IMR-90 (cell line): Measurements from ENCODE around the gene IGSF9B. TPM values are rescaled to one million over a fixed set of nuclear protein-coding genes. Genes with fewer than 3 reads are reported as not detected.

Source experiments
- ATAC-seq: fragments of 200-7000 bp; cut with Tn5 transposase; 2 replicates; pipeline ENCODE4 v1.9.1; 2020; ENCODE audit warnings: low read depth, mild to moderate bottlenecking, moderate library complexity
- BruUV-seq: library from RNA; stranded (reverse); fragments of 400-500 nt; replicated peaks from 2 replicates; lab custom pipeline; 2021; lab: Mats Ljungman, UMichigan
- CTCF ChIA-PET: fragments of 300-600 bp; formaldehyde crosslinking; extraction: SDS; loops from one replicate; lab custom pipeline; 2021; ENCODE audit warnings: antibody characterized with exemption; lab: Yijun Ruan, JAX
- POLR2A ChIA-PET: fragments of 300-600 bp; sonication (Branson Sonifier 250); formaldehyde crosslinking; loops from one replicate; lab custom pipeline; 2022; ENCODE audit warnings: antibody characterized with exemption; ENCODE audit not compliant: unreplicated experiment; lab: Charles Lee
- DNase-seq: peaks from one replicate; pipeline ENCODE4 v3.0.0; 2013
- H2AFZ ChIP-seq: replicated peaks from 2 replicates; pipeline ENCODE3; 2013; ENCODE audit warnings: low read length, mild to moderate bottlenecking; ENCODE audit not compliant: poor library complexity
- H2AK5ac ChIP-seq: 2 replicates; pipeline ENCODE4 v1.6.1; 2013; ENCODE audit warnings: low read depth, low read length, inconsistent platforms
- H2AK9ac ChIP-seq: replicated peaks from 2 replicates; pipeline ENCODE3; 2013; ENCODE audit warnings: mild to moderate bottlenecking, low read depth, low read length, moderate library complexity; ENCODE audit not compliant: poor library complexity
- H2BK120ac ChIP-seq: 2 replicates; pipeline ENCODE4 v1.6.1; 2013; ENCODE audit warnings: low read depth, low read length, inconsistent platforms
- H2BK15ac ChIP-seq: 3 replicates; pipeline ENCODE4 v1.6.1; 2013; ENCODE audit warnings: low read depth, low read length, inconsistent platforms
- H2BK20ac ChIP-seq: 2 replicates; pipeline ENCODE4 v1.6.1; 2013; ENCODE audit warnings: low read depth, mild to moderate bottlenecking, inconsistent platforms, low read length, moderate library complexity
- H2BK5ac ChIP-seq: 2 replicates; pipeline ENCODE4 v1.6.1; 2013; ENCODE audit warnings: mild to moderate bottlenecking, low read depth, low read length, inconsistent platforms; ENCODE audit not compliant: poor library complexity, severe bottlenecking
- H3K14ac ChIP-seq: replicated peaks from 2 replicates; pipeline ENCODE4 v1.6.1; 2013; ENCODE audit warnings: low read depth, low read length, inconsistent platforms
- H3K18ac ChIP-seq: 2 replicates; pipeline ENCODE4 v1.6.1; 2013; ENCODE audit warnings: low read depth, low read length, control low read depth
- H3K23ac ChIP-seq: 2 replicates; pipeline ENCODE4 v1.6.1; 2013; ENCODE audit warnings: low read depth, low read length, inconsistent platforms
- H3K27ac ChIP-seq: 2 replicates; pipeline ENCODE4 v1.5.1; 2013; ENCODE audit warnings: mild to moderate bottlenecking, control low read depth, low read length; ENCODE audit not compliant: insufficient read depth
- H3K27me3 ChIP-seq: 2 replicates; pipeline ENCODE4 v1.6.1; 2013; ENCODE audit warnings: low read length; ENCODE audit not compliant: control insufficient read depth, insufficient read depth
- H3K36me3 ChIP-seq: 2 replicates; pipeline ENCODE4 v1.6.1; 2013; ENCODE audit warnings: low read length, mixed read lengths; ENCODE audit not compliant: control insufficient read depth, insufficient read depth
- H3K4ac ChIP-seq: 2 replicates; pipeline ENCODE4 v1.6.1; 2013; ENCODE audit warnings: low read depth, low read length, inconsistent platforms
- H3K4me1 ChIP-seq: 2 replicates; pipeline ENCODE4 v1.6.1; 2013; ENCODE audit warnings: low read length, mixed read lengths; ENCODE audit not compliant: control insufficient read depth, insufficient read depth
- H3K4me2 ChIP-seq: 2 replicates; pipeline ENCODE4 v1.6.1; 2013; ENCODE audit warnings: low read depth, mild to moderate bottlenecking, control low read depth, low read length, moderate library complexity
- H3K4me3 ChIP-seq: 2 replicates; pipeline ENCODE4 v1.5.1; 2013; ENCODE audit warnings: low read depth, mild to moderate bottlenecking, control low read depth, low read length, moderate library complexity; ENCODE audit not compliant: insufficient read depth
- H3K56ac ChIP-seq: 2 replicates; pipeline ENCODE4 v1.6.1; 2013; ENCODE audit warnings: low read length, inconsistent platforms; ENCODE audit not compliant: insufficient read depth; ENCODE audit errors: extremely low read depth
- H3K79me1 ChIP-seq, 2 experiments: 2 replicates each; pipeline ENCODE4 v1.6.1; 2013; ENCODE audit warnings: low read length in 2 of 2, inconsistent platforms in 1 of 2, low read depth in 1 of 2
- H3K9ac ChIP-seq: 2 replicates; pipeline ENCODE4 v1.6.1; 2013; ENCODE audit warnings: low read depth, low read length, control low read depth
- H3K9me1 ChIP-seq: 2 replicates; pipeline ENCODE4 v1.6.1; 2013; ENCODE audit warnings: low read length, inconsistent platforms; ENCODE audit not compliant: insufficient read depth
- H3K9me3 ChIP-seq: 2 replicates; pipeline ENCODE4 v1.6.1; 2013; ENCODE audit warnings: low read length; ENCODE audit not compliant: control insufficient read depth, insufficient read depth
- H4K20me1 ChIP-seq: 2 replicates; pipeline ENCODE4 v1.6.1; 2013; ENCODE audit warnings: low read length, inconsistent platforms; ENCODE audit not compliant: insufficient read depth
- H4K5ac ChIP-seq: 2 replicates; pipeline ENCODE4 v1.6.1; 2013; ENCODE audit warnings: mild to moderate bottlenecking, low read depth, low read length, control low read depth
- H4K8ac ChIP-seq, 2 experiments: 2 replicates each; pipeline ENCODE4 v1.6.1; 2013; ENCODE audit warnings: low read depth in 2 of 2, low read length in 2 of 2, control low read depth in 1 of 2, inconsistent platforms in 1 of 2
- H4K91ac ChIP-seq: 2 replicates; pipeline ENCODE4 v1.6.1; 2013; ENCODE audit warnings: low read depth, low read length, inconsistent platforms; ENCODE audit not compliant: insufficient read depth
- BHLHE40 ChIP-seq: fragments of 150-350 bp; IDR thresholded peaks from 2 replicates; pipeline ENCODE4 v1.6.1; 2016; ENCODE audit warnings: mild to moderate bottlenecking, low read depth, low read length
- CEBPB ChIP-seq: IDR thresholded peaks from 2 replicates; pipeline ENCODE4 v1.6.1; 2012; ENCODE audit warnings: low read depth, low read length, improper control_type of control experiment
- CHD1 ChIP-seq: IDR thresholded peaks from 2 replicates; pipeline ENCODE4 v1.6.1; 2012; ENCODE audit warnings: low read depth, low read length, improper control_type of control experiment
- ELK1 ChIP-seq: fragments of 150-350 bp; IDR thresholded peaks from 2 replicates; pipeline ENCODE4 v1.6.1; 2016; ENCODE audit warnings: low read depth, mild to moderate bottlenecking, low read length, moderate library complexity, borderline replicate concordance
- FOS ChIP-seq: fragments of 150-350 bp; IDR thresholded peaks from 2 replicates; pipeline ENCODE4 v1.6.1; 2016; ENCODE audit warnings: low read depth, low read length
- MAFK ChIP-seq: IDR thresholded peaks from 2 replicates; pipeline ENCODE4 v1.6.1; 2012; ENCODE audit warnings: low read depth, low read length, improper control_type of control experiment
- MAZ ChIP-seq: IDR thresholded peaks from 2 replicates; pipeline ENCODE4 v1.6.1; 2012; ENCODE audit warnings: low read depth, mild to moderate bottlenecking, low read length, improper control_type of control experiment, moderate library complexity, borderline replicate concordance
- MXI1 ChIP-seq: IDR thresholded peaks from 2 replicates; pipeline ENCODE4 v1.6.1; 2012; ENCODE audit warnings: low read depth, mild to moderate bottlenecking, low read length, moderate library complexity, borderline replicate concordance
- NFE2L2 ChIP-seq: fragments of 150-350 bp; IDR thresholded peaks from 2 replicates; pipeline ENCODE4 v1.6.1; 2016; ENCODE audit warnings: low read depth, mild to moderate bottlenecking, low read length
- POLR2A ChIP-seq: IDR thresholded peaks from 2 replicates; pipeline ENCODE4 v1.6.1; 2012; ENCODE audit warnings: mild to moderate bottlenecking, low read depth, low read length
- RAD21 ChIP-seq: IDR thresholded peaks from 2 replicates; pipeline ENCODE4 v1.6.1; 2012; ENCODE audit warnings: low read length, improper control_type of control experiment
- RCOR1 ChIP-seq: IDR thresholded peaks from 2 replicates; pipeline ENCODE4 v1.6.1; 2012; ENCODE audit warnings: mild to moderate bottlenecking, low read length, improper control_type of control experiment; ENCODE audit not compliant: insufficient replicate concordance
- RFX5 ChIP-seq: IDR thresholded peaks from 2 replicates; pipeline ENCODE4 v1.8.0; 2012; ENCODE audit warnings: low read depth, mild to moderate bottlenecking, low read length, moderate library complexity
- SMC3 ChIP-seq: fragments of 150-350 bp; IDR thresholded peaks from 2 replicates; pipeline ENCODE4 v1.6.1; 2016; ENCODE audit warnings: low read depth, mild to moderate bottlenecking, antibody characterized with exemption, low read length, moderate library complexity
- WGBS, 2 experiments: methylation state at CpG; one replicate each; pipeline versions ENCODE4 v1.1.5 to v1.1.7; 2013; ENCODE audit warnings: missing lambda C conversion rate in 2 of 2; ENCODE audit not compliant: insufficient read length in 1 of 2; ENCODE audit errors: extremely low coverage in 2 of 2; 5-methylcytosine and 5-hydroxymethylcytosine counted together
- dilution Hi-C: fragments of 300-500 bp; cut with HindIII; formaldehyde crosslinking; loops from one replicate; pipeline ENCODE4 v1.14.3; 2018; ENCODE audit warnings: low sequenced_read_pairs; ENCODE audit not compliant: unreplicated experiment
- in situ Hi-C: fragments of 300-500 bp; cut with MboI; formaldehyde crosslinking; loops from 3 replicates; pipeline ENCODE4 v1.14.3; 2019; ENCODE audit warnings: low sequenced_read_pairs, inconsistent platforms, mixed read lengths
- intact Hi-C: fragments of 100-400 bp; cut with micrococcal nuclease; formaldehyde crosslinking; loops from 2 replicates; pipeline ENCODE4 v1.10.0; 2022
- polyA plus RNA-seq, 3 experiments: library from polyadenylated mRNA; depleted of rRNA; stranded (reverse); fragments of >200 nt; gene quantifications; 2 replicates each; pipeline ENCODE4 v1.2.3, GENCODE V29; 2012; ENCODE audit warnings: low replicate concordance in 1 of 3
- total RNA-seq: library from RNA; depleted of rRNA; stranded (reverse); fragments of >200 nt; gene quantifications from 2 replicates; pipeline ENCODE4 v1.2.3, GENCODE V29; 2012
- TF ChIP-seq, protein P1 (sequence below): fragments of 150-350 bp; IDR thresholded peaks from 2 replicates; pipeline ENCODE4 v1.6.1; 2017; ENCODE audit warnings: mild to moderate bottlenecking, antibody characterized with exemption, low read length, low read depth
- TF ChIP-seq, protein P2 (sequence below): conservative IDR thresholded peaks from 2 replicates; pipeline ENCODE4 v1.5.1; 2012; ENCODE audit warnings: mild to moderate bottlenecking, low read depth, low read length, improper control_type of control experiment

The IGSF9B gene
- total and polyA plus RNA-seq, 2 of the 4 experiments (the other 2 are of a cell fraction), result under 0.01 to 0.10 TPM

DNA sequence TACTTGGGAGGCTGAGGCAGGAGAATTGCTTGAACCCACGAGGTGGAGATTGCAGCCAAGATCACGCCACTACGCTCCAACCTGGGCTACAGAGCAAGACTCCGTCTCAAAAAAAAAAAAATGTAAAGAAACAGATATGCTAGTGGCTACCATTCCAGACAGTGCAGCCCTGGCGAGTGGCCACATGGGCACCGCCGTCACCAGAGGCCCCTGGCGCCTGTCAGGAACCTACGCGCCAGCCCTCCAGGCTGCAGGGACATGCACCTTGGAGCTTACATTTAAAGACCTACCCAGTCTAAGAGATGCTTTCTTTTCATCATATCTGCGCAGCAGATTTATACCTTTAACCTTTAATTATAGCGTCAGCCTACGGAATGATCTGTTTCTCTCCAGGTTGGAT, 37.2 kb upstream of the IGSF9B start:
- no peaks in the 10 kb centered on the region for H3K79me1 ChIP-seq
- no peak overlapping the region for H3K4me2 ChIP-seq
- no peak for TF ChIP-seq RCOR1
- TF ChIP-seq MAZ, result no peak
- TF ChIP-seq, protein P1, sequence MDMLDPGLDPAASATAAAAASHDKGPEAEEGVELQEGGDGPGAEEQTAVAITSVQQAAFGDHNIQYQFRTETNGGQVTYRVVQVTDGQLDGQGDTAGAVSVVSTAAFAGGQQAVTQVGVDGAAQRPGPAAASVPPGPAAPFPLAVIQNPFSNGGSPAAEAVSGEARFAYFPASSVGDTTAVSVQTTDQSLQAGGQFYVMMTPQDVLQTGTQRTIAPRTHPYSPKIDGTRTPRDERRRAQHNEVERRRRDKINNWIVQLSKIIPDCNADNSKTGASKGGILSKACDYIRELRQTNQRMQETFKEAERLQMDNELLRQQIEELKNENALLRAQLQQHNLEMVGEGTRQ, result no peak
- no peak for TF ChIP-seq ELK1
- TF ChIP-seq SMC3, result no peak
- TF ChIP-seq FOS, result no peak
- no peak for TF ChIP-seq POLR2A
- TF ChIP-seq CHD1, result no peak
- no peak for TF ChIP-seq MXI1
- TF ChIP-seq, protein P2, sequence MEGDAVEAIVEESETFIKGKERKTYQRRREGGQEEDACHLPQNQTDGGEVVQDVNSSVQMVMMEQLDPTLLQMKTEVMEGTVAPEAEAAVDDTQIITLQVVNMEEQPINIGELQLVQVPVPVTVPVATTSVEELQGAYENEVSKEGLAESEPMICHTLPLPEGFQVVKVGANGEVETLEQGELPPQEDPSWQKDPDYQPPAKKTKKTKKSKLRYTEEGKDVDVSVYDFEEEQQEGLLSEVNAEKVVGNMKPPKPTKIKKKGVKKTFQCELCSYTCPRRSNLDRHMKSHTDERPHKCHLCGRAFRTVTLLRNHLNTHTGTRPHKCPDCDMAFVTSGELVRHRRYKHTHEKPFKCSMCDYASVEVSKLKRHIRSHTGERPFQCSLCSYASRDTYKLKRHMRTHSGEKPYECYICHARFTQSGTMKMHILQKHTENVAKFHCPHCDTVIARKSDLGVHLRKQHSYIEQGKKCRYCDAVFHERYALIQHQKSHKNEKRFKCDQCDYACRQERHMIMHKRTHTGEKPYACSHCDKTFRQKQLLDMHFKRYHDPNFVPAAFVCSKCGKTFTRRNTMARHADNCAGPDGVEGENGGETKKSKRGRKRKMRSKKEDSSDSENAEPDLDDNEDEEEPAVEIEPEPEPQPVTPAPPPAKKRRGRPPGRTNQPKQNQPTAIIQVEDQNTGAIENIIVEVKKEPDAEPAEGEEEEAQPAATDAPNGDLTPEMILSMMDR, result no peak
- TF ChIP-seq RAD21, result no peak
- TF ChIP-seq RFX5, result no peak
- no peak for TF ChIP-seq NFE2L2
- TF ChIP-seq BHLHE40, result no peak
- no peak for TF ChIP-seq CEBPB
- TF ChIP-seq MAFK, result no peak
- H3K9me1 ChIP-seq, result no peaks in the 10 kb centered on the region
- no peak overlapping the region for H2AK9ac ChIP-seq
- ChIA-PET POLR2A (no interaction called here), CTCF (no interaction called here)
- no peak overlapping the region for H4K8ac ChIP-seq
- H3K4me1 ChIP-seq, result no peaks in the 10 kb centered on the region
- no peak overlapping the region for H2BK15ac ChIP-seq
- dilution Hi-C loops (no loop called here), intact Hi-C loops (no loop called here), in situ Hi-C loops (no loop called here)
- WGBS, 2 experiments, result 65% methylated on average over 4 of the region's 13 CpGs; no CpG with 5 or more reads in 1 of the 2 experiments
- ATAC-seq (no peak), DNase-seq (no peak)
- no peak overlapping the region for H4K5ac ChIP-seq
- no peak overlapping the region for H2BK120ac ChIP-seq
- H3K4me3 ChIP-seq, result no peak overlapping the region
- no peak overlapping the region for H3K18ac ChIP-seq
- no peak overlapping the region for H4K91ac ChIP-seq
- H2BK20ac ChIP-seq, result no peak overlapping the region
- H3K9me3 ChIP-seq, result no peaks in the 10 kb centered on the region
- H3K56ac ChIP-seq, result no peak overlapping the region
- H3K23ac ChIP-seq, result no peak overlapping the region
- no peaks in the 10 kb centered on the region for H3K36me3 ChIP-seq
- H3K14ac ChIP-seq, result no peak overlapping the region
- no peak overlapping the region for H3K27ac ChIP-seq
- H4K20me1 ChIP-seq, result no peaks in the 10 kb centered on the region
- peaks cover 3% of the 10 kb centered on the region for H3K27me3 ChIP-seq
- H3K9ac ChIP-seq, result no peak overlapping the region
- no peak overlapping the region for H3K4ac ChIP-seq
- no peak overlapping the region for H2AK5ac ChIP-seq
- no peak overlapping the region for H2BK5ac ChIP-seq
- BruUV-seq, result no TSS peak
- no peak overlapping the region for H2AFZ ChIP-seq
